ENCODE data around the gene C1GALT1.

The C1GALT1 gene

GRCh38 chr7:7177044-7177517 lies 5.3 kb upstream of the C1GALT1 start (continued):
- no peak for TF ChIP-seq ZNF596 (tag by site-specific recombination; IDR thresholded peaks at IDR 0.05)
- no peak for TF ChIP-seq GLIS1 (tag by site-specific recombination; IDR thresholded peaks at IDR 0.05)
- TF ChIP-seq ZNF416 (tag by site-specific recombination; IDR thresholded peaks at IDR 0.05) = no peak
- no peak for TF ChIP-seq FEZF1 (tag by site-specific recombination; IDR thresholded peaks at IDR 0.05)
- TF ChIP-seq ZBTB1 (tag by site-specific recombination; IDR thresholded peaks at IDR 0.05) = no peak
- no peak for TF ChIP-seq ZNF555 (tag by site-specific recombination; conservative IDR thresholded peaks at IDR 0.05)
- no peak for TF ChIP-seq KLF10 (tag by site-specific recombination; IDR thresholded peaks at IDR 0.05)
- no peak for TF ChIP-seq ZBTB6 (tag by site-specific recombination; IDR thresholded peaks at IDR 0.05)
- TF ChIP-seq KLF16 (tag by site-specific recombination; IDR thresholded peaks at IDR 0.05) = no peak
- TF ChIP-seq ZNF514 (tag by site-specific recombination; IDR thresholded peaks at IDR 0.05) = no peak
- peak; percentile 39; the same call in 1 of the 2 replicates for TF ChIP-seq PRDM1 (tag by site-specific recombination; IDR thresholded peaks at IDR 0.05)
- TF ChIP-seq PBX3 (CRISPR knock-in tag; IDR thresholded peaks at IDR 0.05) = no peak
- no peak for TF ChIP-seq ZFP41 (tag by site-specific recombination; IDR thresholded peaks at IDR 0.05; ENCODE audit: borderline replicate concordance)
- no peak for TF ChIP-seq REST (tag by site-specific recombination; IDR thresholded peaks at IDR 0.05)
- no peak for TF ChIP-seq ZNF302 (tag by site-specific recombination; IDR thresholded peaks at IDR 0.05; ENCODE audit: low read depth)
- TF ChIP-seq BCL6B (tag by site-specific recombination; IDR thresholded peaks at IDR 0.05) = no peak
- TF ChIP-seq ZNF221 (tag by site-specific recombination; IDR thresholded peaks at IDR 0.05; ENCODE audit: borderline replicate concordance) = no peak
- no peak for TF ChIP-seq INSM2 (tag by site-specific recombination; IDR thresholded peaks at IDR 0.05)
- no peak for TF ChIP-seq ZNF529 (tag by site-specific recombination; IDR thresholded peaks at IDR 0.05; ENCODE audit: insufficient replicate concordance)
- TF ChIP-seq KLF8 (tag by site-specific recombination; IDR thresholded peaks at IDR 0.05) = 0 out of 2 replicates have a peak, but pooled peaks have one; percentile 48
- no peak for TF ChIP-seq ZBTB44 (tag by site-specific recombination; IDR thresholded peaks at IDR 0.05)
- TF ChIP-seq ZNF747 (tag by site-specific recombination; IDR thresholded peaks at IDR 0.05) = no peak
- TF ChIP-seq ZBTB26 (tag by site-specific recombination; optimal IDR thresholded peaks at IDR 0.05) = no peak
- TF ChIP-seq ZNF626 (tag by site-specific recombination; IDR thresholded peaks at IDR 0.05) = no peak
- peak; percentile 61; the same call in 1 of the 2 replicates for TF ChIP-seq TSHZ1 (tag by site-specific recombination; IDR thresholded peaks at IDR 0.05; ENCODE audit: borderline replicate concordance)

Measured in HEK293 (cell line).